ENCODE data around the gene FGR.
"Not testable (repeated sequence)": the region's sequence is repeated elsewhere in the genome, so short reads cannot be mapped to it uniquely, and the experiment has no call there.

Gene FGR

DNA sequence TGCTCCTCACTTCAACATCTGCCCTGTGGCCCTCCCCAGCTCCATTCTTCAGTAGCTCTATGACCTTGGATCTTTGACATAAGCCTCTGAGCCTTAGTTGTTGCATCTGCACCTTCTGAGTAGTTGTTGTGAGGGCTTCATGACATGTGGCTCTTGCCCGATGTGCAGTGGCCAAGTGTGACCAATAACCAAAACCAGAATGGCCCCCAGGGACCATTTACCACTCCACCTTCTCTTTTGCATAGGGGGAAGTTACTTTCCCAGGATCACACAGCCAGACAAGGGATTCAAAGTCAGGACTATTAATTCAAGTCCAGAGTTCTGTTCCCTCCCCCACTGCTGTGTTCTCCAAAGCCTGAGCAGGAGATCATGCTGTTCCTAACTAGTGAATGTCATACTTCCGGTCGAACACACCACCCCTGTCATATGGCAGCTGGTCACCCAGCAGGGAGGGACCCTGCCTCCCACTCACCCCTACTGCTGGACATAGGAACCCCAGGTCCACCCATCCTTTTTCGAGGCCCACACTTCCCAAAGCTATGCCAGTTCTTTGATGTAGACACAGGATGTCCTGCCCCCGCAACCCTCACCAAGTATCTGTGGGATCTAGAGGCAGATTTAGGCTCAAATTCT, 4.0 kb downstream of the FGR start:
- TF ChIP-seq CTCF (IDR thresholded peaks at IDR 0.05; ENCODE audit: borderline replicate concordance, control extremely low read depth, extremely low read depth, insufficient read depth, missing control alignments) = no peak
- in situ Hi-C loops (cut with MboI; ENCODE audit: low sequenced_read_pairs, unreplicated experiment) = no loop called here
- peak; percentile 52 for DNase-seq (ENCODE audit: low spot score)

- DNase-seq (ENCODE audit: low spot score) = no peak
- in situ Hi-C loops (cut with MboI; ENCODE audit: low sequenced_read_pairs, unreplicated experiment) = no loop called here
- no peak for TF ChIP-seq CTCF (IDR thresholded peaks at IDR 0.05; ENCODE audit: borderline replicate concordance, control extremely low read depth, extremely low read depth, insufficient read depth, missing control alignments)
These were observed 6.3 kb downstream of the FGR start for GRCh38 chr1:27628712-27629111.

- DNase-seq (ENCODE audit: low spot score); in situ Hi-C loops (cut with MboI; ENCODE audit: low sequenced_read_pairs, unreplicated experiment): not testable (repeated sequence)
These were observed 7.3 kb downstream of the FGR start for GRCh38 chr1:27627733-27628132.

- DNase-seq (ENCODE audit: low spot score) = no peak
- no peak for TF ChIP-seq CTCF (IDR thresholded peaks at IDR 0.05; ENCODE audit: borderline replicate concordance, control extremely low read depth, extremely low read depth, insufficient read depth, missing control alignments)
- in situ Hi-C loops (cut with MboI; ENCODE audit: low sequenced_read_pairs, unreplicated experiment) = no loop called here
These were observed 7.9 kb downstream of the FGR start for GRCh38 chr1:27627061-27627460.

DNA sequence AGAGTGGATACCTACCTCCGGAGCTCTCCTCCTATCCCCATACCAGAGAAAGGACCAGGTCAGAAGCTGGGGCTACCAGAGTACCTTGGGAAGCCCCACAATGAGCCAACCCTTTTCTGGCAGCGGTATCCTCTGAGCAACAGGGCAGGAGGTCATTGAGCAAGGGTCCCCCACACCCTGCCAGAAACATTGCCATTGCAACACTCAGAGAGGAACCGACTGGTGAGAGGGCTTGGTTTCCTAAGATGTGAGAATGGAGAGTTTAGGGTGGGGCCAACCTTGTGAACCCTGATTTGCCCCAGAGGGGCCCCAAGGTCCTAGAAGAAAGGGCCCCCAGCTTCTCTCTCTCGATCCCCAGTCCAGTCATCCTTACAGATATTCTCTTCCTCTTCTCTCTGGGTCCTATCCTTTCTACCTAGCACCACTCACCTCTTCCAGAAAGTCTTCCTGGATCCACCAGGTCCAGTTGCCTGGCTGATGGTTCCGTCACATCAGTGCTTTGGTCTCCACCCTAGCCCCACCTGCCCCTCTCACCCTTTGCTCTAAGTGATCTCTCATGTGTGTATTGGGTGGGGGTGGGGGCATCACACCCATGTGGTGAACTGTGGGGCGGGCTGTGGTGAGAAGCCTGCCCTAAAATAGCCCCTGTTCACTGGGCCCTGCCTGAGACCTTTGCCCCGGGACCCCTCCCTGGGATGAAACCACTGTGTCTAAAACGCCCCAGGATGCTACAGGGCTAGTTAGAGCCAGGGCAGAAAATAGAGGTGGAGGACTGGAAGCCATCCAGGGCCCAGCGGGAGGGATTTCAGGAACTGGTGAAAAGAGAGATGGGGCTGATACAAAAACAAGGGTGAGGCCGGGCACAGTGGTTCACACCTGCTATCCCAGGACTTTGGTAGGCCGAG, 8.7 kb downstream of the FGR start:
- TF ChIP-seq CTCF (IDR thresholded peaks at IDR 0.05; ENCODE audit: borderline replicate concordance, control extremely low read depth, extremely low read depth, insufficient read depth, missing control alignments) = no peak
- in situ Hi-C loops (cut with MboI; ENCODE audit: low sequenced_read_pairs, unreplicated experiment) = no loop called here
- DNase-seq (ENCODE audit: low spot score) = peak; percentile 41

DNA sequence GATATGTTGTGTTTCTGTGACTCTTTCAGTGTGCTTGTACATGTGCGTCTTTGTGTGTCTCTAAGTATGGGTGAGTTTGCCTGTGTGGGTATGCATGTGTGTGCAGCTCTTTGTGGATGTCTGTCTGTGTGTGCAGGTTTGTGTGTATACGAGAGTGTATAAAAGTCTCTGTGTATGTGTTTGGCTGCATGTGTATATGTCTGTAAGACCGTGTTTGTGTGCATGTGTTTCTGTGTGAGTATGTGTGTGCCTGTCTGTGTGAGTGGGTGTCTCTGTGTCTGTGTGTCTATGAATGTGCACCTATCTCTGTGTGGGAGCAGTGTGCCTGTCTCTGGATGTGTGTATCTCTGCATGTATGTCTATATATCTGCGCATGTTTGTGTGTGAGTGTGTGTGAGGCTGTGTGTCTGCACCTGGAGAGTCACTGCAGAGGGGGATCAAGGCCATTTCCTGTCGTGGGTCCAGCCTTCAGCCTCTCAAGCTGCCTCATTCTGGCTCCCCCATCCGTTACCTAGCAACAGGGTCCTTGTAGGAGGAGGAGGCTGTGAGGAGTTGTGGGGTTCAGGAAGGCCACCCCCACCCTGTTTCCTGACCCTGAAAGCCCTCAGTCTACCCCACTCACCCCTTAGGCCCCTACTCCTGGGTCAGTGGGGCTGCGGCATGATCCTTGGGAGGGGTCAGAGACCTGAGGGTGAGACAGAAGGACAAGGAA, 10.4 kb downstream of the FGR start:
- DNase-seq (ENCODE audit: low spot score) = peak; percentile 71
- no peak for TF ChIP-seq CTCF (IDR thresholded peaks at IDR 0.05; ENCODE audit: borderline replicate concordance, control extremely low read depth, extremely low read depth, insufficient read depth, missing control alignments)
- in situ Hi-C loops (cut with MboI; ENCODE audit: low sequenced_read_pairs, unreplicated experiment) = no loop called here

Measured in GM13976 (cell line).